K562 (cell line): ENCODE measurements around the gene CLTB. TPM values are rescaled to one million over a fixed set of nuclear protein-coding genes. Genes with fewer than 3 reads are reported as not detected.

Experiments used
- ATAC-seq: fragments of 200-7000 bp; cut with Tn5 transposase; 3 replicates; pipeline ENCODE4 v1.9.1; 2020; ENCODE audit warnings: moderate library complexity
- BruUV-seq: library from RNA; stranded (reverse); fragments of 400-500 nt; replicated peaks from 2 replicates; lab custom pipeline; 2021; lab: Mats Ljungman, UMichigan
- CTCF ChIA-PET: fragments of 300-600 bp; formaldehyde crosslinking; extraction: SDS; loops from one replicate; lab custom pipeline; 2021; ENCODE audit warnings: low intra/inter-chr PET ratio; lab: Yijun Ruan, JAX
- POLR2A ChIA-PET: fragments of 300-600, 350-650 bp; sonication (Branson Sonifier 250); formaldehyde crosslinking; extraction: SDS; loops from one replicate; lab custom pipeline; 2021; ENCODE audit warnings: antibody characterized with exemption, inconsistent platforms; lab: Yijun Ruan, JAX
- DNase-seq, 4 experiments: peaks; one replicate each; pipeline versions ENCODE4 v3.0.0 to v3.0.0-alpha.2; 2011 to 2018; ENCODE audit warnings: low spot score in 3 of 4, mixed read lengths in 3 of 4; ENCODE audit errors: extremely low read depth in 1 of 4
- FAIRE-seq: peaks from 2 replicates; lab custom pipeline; 2011; peaks lifted over from hg19 to GRCh38; lab: Jason Lieb, UNC
- H2AFZ ChIP-seq: 2 replicates; pipeline ENCODE4 v1.6.0; 2011; ENCODE audit warnings: low read depth, low read length, control low read depth, inconsistent platforms
- H3K27ac ChIP-seq: fragments of 200-600 bp; 3 replicates; pipeline ENCODE4 v1.8.0; 2011; ENCODE audit warnings: low read depth, mild to moderate bottlenecking, control low read depth, inconsistent platforms, low read length, moderate library complexity, mixed read lengths; ENCODE audit errors: extremely low read depth
- H3K27me3 ChIP-seq, 2 experiments: fragments of 300-600 bp in 1 of 2; 2 replicates in 1 of 2; 3 replicates in 1 of 2; pipeline versions ENCODE4 v1.6.0 to v1.8.0; 2011; ENCODE audit warnings: inconsistent platforms in 2 of 2, low read length in 2 of 2, mild to moderate bottlenecking in 1 of 2, mixed read lengths in 1 of 2, moderate library complexity in 1 of 2; ENCODE audit not compliant: control insufficient read depth in 2 of 2, insufficient read depth in 2 of 2
- H3K36me3 ChIP-seq: fragments of 300-600 bp; 3 replicates; pipeline ENCODE4 v1.8.0; 2011; ENCODE audit warnings: mild to moderate bottlenecking, low read length, inconsistent platforms; ENCODE audit not compliant: control insufficient read depth, insufficient read depth
- H3K4me1 ChIP-seq, 2 experiments: fragments of 200-600 bp in 1 of 2; replicated peaks in 1 of 2; 2 replicates in 1 of 2; 3 replicates in 1 of 2; pipeline versions ENCODE4 v1.5.1 to v1.8.0; 2011; ENCODE audit warnings: inconsistent platforms in 2 of 2, low read length in 2 of 2, mild to moderate bottlenecking in 1 of 2, mixed read lengths in 1 of 2, moderate library complexity in 1 of 2; ENCODE audit not compliant: control insufficient read depth in 2 of 2, insufficient read depth in 2 of 2
- H3K4me2 ChIP-seq: 2 replicates; pipeline ENCODE4 v1.6.1; 2011; ENCODE audit warnings: low read length, control low read depth, inconsistent platforms, mixed read lengths; ENCODE audit not compliant: insufficient read depth
- H3K4me3 ChIP-seq: fragments of 200-600 bp; sonication (generic), shearing (Covaris generic); 2 replicates; pipeline ENCODE4 v1.5.1; 2016; ENCODE audit warnings: control low read depth, inconsistent platforms
- H3K79me2 ChIP-seq: fragments of 200-600 bp; 3 replicates; pipeline ENCODE4 v1.8.0; 2011; ENCODE audit warnings: low read length, inconsistent platforms; ENCODE audit not compliant: control insufficient read depth, insufficient read depth
- H3K9ac ChIP-seq, 2 experiments: 2 replicates each; pipeline versions ENCODE4 v1.6.0 to v1.6.1; 2011; ENCODE audit warnings: low read depth in 2 of 2, low read length in 2 of 2, control low read depth in 1 of 2, inconsistent platforms in 1 of 2, mild to moderate bottlenecking in 1 of 2, mixed read lengths in 1 of 2; ENCODE audit not compliant: insufficient read depth in 1 of 2
- H3K9me1 ChIP-seq: one replicate; pipeline ENCODE4 v1.6.0; 2011; ENCODE audit warnings: inconsistent platforms, mild to moderate bottlenecking, low read length, moderate library complexity; ENCODE audit not compliant: control insufficient read depth, insufficient read depth
- H3K9me3 ChIP-seq: replicated peaks from 2 replicates; pipeline ENCODE4 v1.5.1; 2011; ENCODE audit warnings: low read depth, low read length, inconsistent platforms; ENCODE audit not compliant: control insufficient read depth, insufficient read depth
- H4K20me1 ChIP-seq: replicated peaks from 2 replicates; pipeline ENCODE4 v1.6.1; 2011; ENCODE audit warnings: low read length, inconsistent platforms, mixed read lengths; ENCODE audit not compliant: control insufficient read depth, insufficient read depth
- ASH1L ChIP-seq: fragments of 450-650 bp; IDR thresholded peaks from 2 replicates; pipeline ENCODE4 v1.6.1; 2018; ENCODE audit warnings: borderline replicate concordance, mild to moderate bottlenecking, low read depth; ENCODE audit not compliant: partially characterized antibody
- CCAR2 ChIP-seq: fragments of 200-400 bp; formaldehyde crosslinking; IDR thresholded peaks from 2 replicates; pipeline ENCODE4 v1.6.1; 2017; ENCODE audit warnings: mild to moderate bottlenecking, low read depth, low read length
- ELF1 ChIP-seq: fragments of 200-800 bp; sonication (Bioruptor generic); IDR thresholded peaks from 2 replicates; pipeline ENCODE4 v1.6.1; 2016; ENCODE audit warnings: missing genetic modification characterization, missing compliant biosample characterization
- ETV1 ChIP-seq: fragments of 450-650 bp; conservative IDR thresholded peaks from 2 replicates; pipeline ENCODE4 v1.6.1; 2016; ENCODE audit warnings: missing genetic modification characterization, control low read depth, low read depth, missing compliant biosample characterization
- PCBP1 ChIP-seq: fragments of 200-400 bp; formaldehyde crosslinking; IDR thresholded peaks from 2 replicates; pipeline ENCODE4 v1.6.1; 2018; ENCODE audit warnings: mild to moderate bottlenecking, low read depth, low read length; ENCODE audit not compliant: poor library complexity, severe bottlenecking
- PHF20 ChIP-seq: fragments of 450-650 bp; IDR thresholded peaks from 2 replicates; pipeline ENCODE4 v1.6.1; 2018; ENCODE audit not compliant: partially characterized antibody
- POLR3G ChIP-seq: IDR thresholded peaks from 2 replicates; pipeline ENCODE4 v1.6.1; 2011; ENCODE audit not compliant: insufficient read length, insufficient replicate concordance; ENCODE audit errors: extremely low read depth
- SREBF2 ChIP-seq: sonication (generic); formaldehyde crosslinking; IDR thresholded peaks from 2 replicates; pipeline ENCODE4 v1.4.0; 2020; ENCODE audit warnings: mild to moderate bottlenecking, missing genetic modification reagents
- TRIM24 ChIP-seq, 2 experiments: fragments of 450-650 bp; IDR thresholded peaks; 2 replicates each; pipeline ENCODE4 v1.6.1; 2016
- ZNF639 ChIP-seq, 2 experiments: fragments of 200-800 bp in 1 of 2; sonication (Bioruptor generic) in 1 of 2; sonication (generic) in 1 of 2; formaldehyde crosslinking in 1 of 2; IDR thresholded peaks in 1 of 2; conservative IDR thresholded peaks in 1 of 2; 2 replicates each; pipeline versions ENCODE4 v1.5.0 to v1.6.1; 2016 to 2020; ENCODE audit warnings: missing compliant biosample characterization in 1 of 2, missing genetic modification characterization in 1 of 2, missing genetic modification reagents in 1 of 2
- ZNF655 ChIP-seq: fragments of 250-450 bp; sonication (Bioruptor Pico); IDR thresholded peaks from 2 replicates; pipeline ENCODE4 v1.5.0; 2021
- WGBS: fragments of 100-300 bp; shearing (Covaris generic); methylation state at CpG from one replicate; pipeline ENCODE4 v1.1.6; 2016; ENCODE audit warnings: low coverage, mixed read lengths; ENCODE audit not compliant: insufficient coverage; ENCODE audit errors: missing lambda C conversion rate; 5-methylcytosine and 5-hydroxymethylcytosine counted together
- in situ Hi-C: fragments of 300-500 bp; cut with MboI; formaldehyde crosslinking; loops from 4 replicates; pipeline ENCODE4 v1.15.0; 2018; ENCODE audit warnings: inconsistent platforms, mixed read lengths
- intact Hi-C: fragments of 100-400 bp; cut with micrococcal nuclease; formaldehyde crosslinking; loops from 2 replicates; pipeline ENCODE4 v1.14.2; 2022
- polyA plus RNA-seq, 8 experiments: library from polyadenylated mRNA; depleted of rRNA in 4 of 8; stranded (reverse) in 5 of 8; unstranded in 3 of 8; fragments of >200 nt; fragmentation: Nextera tagmentation in 2 of 8; fragmentation: Illumina TruSeq in 1 of 8; extraction: Ambion mirVana in 2 of 8; extraction: Trizol in 1 of 8; gene quantifications; 2 replicates each; pipeline versions ENCODE4 v1.2.1 to v1.2.3, GENCODE V29; 2011 to 2014; ENCODE audit warnings: inconsistent platforms in 1 of 8, missing spikeins in 1 of 8
- total RNA-seq, 7 experiments: library from RNA; depleted of rRNA in 6 of 7; stranded (reverse); fragments of >200 nt in 6 of 7; fragmentation: Illumina TruSeq in 2 of 7; extraction: Trizol in 2 of 7; gene quantifications; 2 replicates each; pipeline versions ENCODE4 v1.2.1 to v1.2.3, GENCODE V29; 2011 to 2021; ENCODE audit warnings: low replicate concordance in 1 of 7
- TF ChIP-seq, protein P1 (sequence below): sonication (generic); formaldehyde crosslinking; IDR thresholded peaks from 2 replicates; pipeline ENCODE4 v1.5.0; 2020; ENCODE audit warnings: missing genetic modification reagents
- TF ChIP-seq, protein P2 (sequence below): fragments of 450-650 bp; IDR thresholded peaks from 2 replicates; pipeline ENCODE4 v1.6.1; 2016

Gene CLTB
- total and polyA plus RNA-seq, 9 of the 15 experiments (the other 6 are each of a cell fraction or from before 2014, with no cell fraction given): 1.8 to 117 (median 39.0) TPM

GRCh38 chr5:176427971-176428370 lies 11.6 kb upstream of the CLTB start:
- Histone ChIP-seq H3K9ac (no peak overlapping the region), H3K27me3 (no peaks in the 10 kb centered on the region), H4K20me1 (no peaks in the 10 kb centered on the region), H3K9me1 (no peaks in the 10 kb centered on the region), H3K79me2 (no peaks in the 10 kb centered on the region), H3K4me3 (no peak overlapping the region), H3K36me3 (no peaks in the 10 kb centered on the region), H3K9me3 (no peaks in the 10 kb centered on the region), H2AFZ (peak overlapping the region; percentile 45; the same call in 1 of the 2 replicates), H3K27ac (no peak overlapping the region), H3K4me1 (no peaks in the 10 kb centered on the region; a peak in 2 of 5 replicates), H3K4me2 (no peak overlapping the region)
- in situ Hi-C loops (no loop called here), intact Hi-C loops (no loop called here)
- DNase-seq (peak in 1 of 4 experiments; percentile 48), FAIRE-seq (no peak), ATAC-seq (no peak)
- no TSS peak for BruUV-seq
- 44% methylated on average over 4 of the region's 4 CpGs for WGBS
- ChIA-PET POLR2A (interaction anchor here (0.8 kb wide), 1 partner anchor 163 kb away, joined by 3 read pairs; no protein-coding TSS in a partner anchor), CTCF (no interaction called here)
- TF ChIP-seq ZNF655 (no peak), PCBP1 (no peak), ASH1L (no peak), TRIM24 (IDR thresholded peaks at IDR 0.05) (no peak), CCAR2 (no peak), SREBF2 (no peak), ETV1 (tag) (no peak), PHF20 (no peak), POLR3G (no peak), ZNF639 (CRISPR knock-in tag; conservative IDR thresholded peaks at IDR 0.05 in 1 of 2, IDR thresholded peaks at IDR 0.05 in 1 of 2) (no peak), ELF1 (tag) (peak; percentile 40; the same call in 1 of the 2 replicates)
- TF ChIP-seq, protein P1, sequence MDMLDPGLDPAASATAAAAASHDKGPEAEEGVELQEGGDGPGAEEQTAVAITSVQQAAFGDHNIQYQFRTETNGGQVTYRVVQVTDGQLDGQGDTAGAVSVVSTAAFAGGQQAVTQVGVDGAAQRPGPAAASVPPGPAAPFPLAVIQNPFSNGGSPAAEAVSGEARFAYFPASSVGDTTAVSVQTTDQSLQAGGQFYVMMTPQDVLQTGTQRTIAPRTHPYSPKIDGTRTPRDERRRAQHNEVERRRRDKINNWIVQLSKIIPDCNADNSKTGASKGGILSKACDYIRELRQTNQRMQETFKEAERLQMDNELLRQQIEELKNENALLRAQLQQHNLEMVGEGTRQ (CRISPR knock-in tag): no peak
- TF ChIP-seq, protein P2, sequence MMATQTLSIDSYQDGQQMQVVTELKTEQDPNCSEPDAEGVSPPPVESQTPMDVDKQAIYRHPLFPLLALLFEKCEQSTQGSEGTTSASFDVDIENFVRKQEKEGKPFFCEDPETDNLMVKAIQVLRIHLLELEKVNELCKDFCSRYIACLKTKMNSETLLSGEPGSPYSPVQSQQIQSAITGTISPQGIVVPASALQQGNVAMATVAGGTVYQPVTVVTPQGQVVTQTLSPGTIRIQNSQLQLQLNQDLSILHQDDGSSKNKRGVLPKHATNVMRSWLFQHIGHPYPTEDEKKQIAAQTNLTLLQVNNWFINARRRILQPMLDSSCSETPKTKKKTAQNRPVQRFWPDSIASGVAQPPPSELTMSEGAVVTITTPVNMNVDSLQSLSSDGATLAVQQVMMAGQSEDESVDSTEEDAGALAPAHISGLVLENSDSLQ: peak; percentile 24; the same call in 1 of the 2 replicates
